ENCODE measurements around the gene SCYGR2. TPM values are rescaled to one million over a fixed set of nuclear protein-coding genes. Genes with fewer than 3 reads are reported as not detected.

Gene SCYGR2
- total RNA-seq, 1 experiment from 2014 or later, result not detected

GRCh38 chr2:227595797-227596196 is 2.9 kb upstream of the SCYGR2 start:
- Histone ChIP-seq H3K4me2 (ENCODE audit: insufficient read depth, insufficient read length, low read length) (no peak overlapping the region), H3T11ph (ENCODE audit: low read length) (no peak overlapping the region), H3K27me3 (ENCODE audit: insufficient read depth, low read length) (no peaks in the 10 kb centered on the region), H4K20me1 (ENCODE audit: control insufficient read depth, insufficient read depth, insufficient read length) (no peaks in the 10 kb centered on the region), H2BK15ac (ENCODE audit: low read depth, low read length) (no peak overlapping the region), H2BK12ac (ENCODE audit: insufficient read length, low read depth, low read length) (no peak overlapping the region), H2AFZ (ENCODE audit: low read length) (no peak overlapping the region), H3K4ac (ENCODE audit: low read depth, low read length) (no peak overlapping the region), H4K91ac (ENCODE audit: insufficient read length, low read depth, low read length) (no peak overlapping the region), H3K9ac (ENCODE audit: extremely low read depth, insufficient read length, low read length) (no peak overlapping the region), H3K79me1 (ENCODE audit: insufficient read depth, low read depth, low read length, poor library complexity, severe bottlenecking) (no peaks in the 10 kb centered on the region), H2AK5ac (ENCODE audit: insufficient read length, low read length) (no peak overlapping the region), H3K27ac (ENCODE audit: insufficient read length, low read depth, low read length) (no peak overlapping the region), H3K56ac (ENCODE audit: insufficient read length, low read depth, low read length) (no peak overlapping the region), H3K18ac (ENCODE audit: insufficient read length, low read depth, low read length) (no peak overlapping the region), H3K23me2 (ENCODE audit: insufficient read length, low read depth, low read length, poor library complexity, severe bottlenecking) (no peaks in the 10 kb centered on the region), H2BK5ac (ENCODE audit: insufficient read length, low read length) (no peak overlapping the region), H3K14ac (ENCODE audit: insufficient read depth, low read length) (no peak overlapping the region), H3K9me3 (ENCODE audit: control insufficient read depth, low read depth, low read length) (no peaks in the 10 kb centered on the region), H3K79me2 (ENCODE audit: insufficient read depth, low read length) (no peaks in the 10 kb centered on the region), H3K4me1 (ENCODE audit: insufficient read depth, low read length) (no peaks in the 10 kb centered on the region), H4K8ac (replicated peaks; ENCODE audit: insufficient read length, low read depth, low read length) (no peak overlapping the region), H2BK120ac (ENCODE audit: low read depth, low read length, poor library complexity, severe bottlenecking) (no peak overlapping the region), H2BK20ac (ENCODE audit: low read depth, low read length, poor library complexity, severe bottlenecking) (no peak overlapping the region), H4K5ac (ENCODE audit: insufficient read length, low read depth, low read length) (no peak overlapping the region), H3K23ac (ENCODE audit: insufficient read length, low read depth, low read length) (no peak overlapping the region)
- Mint-ChIP-seq H3K36me3 (ENCODE audit: insufficient read depth in 1 of 3, low read depth in 3 of 3) (no peaks in the 10 kb centered on the region; a peak in 1 of 7 replicates), H3K27me3 (ENCODE audit: low read depth) (no peaks in the 10 kb centered on the region; the same call in 1 of the 2 replicates), H3K4me3 (no peak overlapping the region), H3K9me3 (no peaks in the 10 kb centered on the region; a peak in 1 of 5 replicates), H3K4me1 (peaks cover 5 to 14% of the 10 kb centered on the region in 2 experiments), H3K27ac (no peak overlapping the region)
- no peak for DNase-seq
- TF ChIP-seq CTCF (conservative IDR thresholded peaks at IDR 0.05), result no peak
- WGBS (ENCODE audit: extremely low coverage, insufficient read length, low lambda C conversion rate), result no CpG with 5 or more reads among the region's 4 CpGs

All from H9 (cell line).